OCI-M2 (cell line): ENCODE data around the gene BBS2.

Experiments used
- DNase-seq: peaks from one replicate; lab custom pipeline; 2025; ENCODE audit not compliant: unreplicated experiment; lab: John Stamatoyannopoulos, UW

Gene BBS2

GRCh38 chr16:56519459-56520250 lies at the start of gene BBS2:
TSS of gene BBS2 (minus strand) at chr16:56520024. CDS start at chr16:56519862, 162 bp downstream.
- DNase-seq, result no peak

- no peak for DNase-seq
Measured at GRCh38 chr16:56564793-56565477, 45.1 kb upstream of the BBS2 start, which contains the start of gene MT4. TSS of gene MT4 (plus strand) at chr16:56565073. CDS start at chr16:56565129, 56 bp downstream.

- DNase-seq, result no peak
Measured at GRCh38 chr16:56561126-56561525, 41.3 kb upstream of the BBS2 start.

- DNase-seq, result no peak
Measured at GRCh38 chr16:56560447-56560846, 40.6 kb upstream of the BBS2 start.

GRCh38 chr16:56559109-56559508 lies 39.3 kb upstream of the BBS2 start:
- DNase-seq, result no peak

GRCh38 chr16:56558024-56558747 lies 38.4 kb upstream of the BBS2 start:
- no peak for DNase-seq

- DNase-seq, result no peak
Measured at GRCh38 chr16:56554441-56554840, 34.6 kb upstream of the BBS2 start.

GRCh38 chr16:56551796-56552738 lies 32.2 kb upstream of the BBS2 start:
- no peak for DNase-seq

- no peak for DNase-seq
Measured at GRCh38 chr16:56549744-56550385, 30.0 kb upstream of the BBS2 start.

- no peak for DNase-seq
Measured at GRCh38 chr16:56549161-56549560, 29.3 kb upstream of the BBS2 start.

- no peak for DNase-seq
Measured at GRCh38 chr16:56547949-56548567, 28.2 kb upstream of the BBS2 start.

GRCh38 chr16:56547120-56547948 lies 27.5 kb upstream of the BBS2 start:
- DNase-seq, result no peak

GRCh38 chr16:56542039-56542438 lies 22.2 kb upstream of the BBS2 start:
- no peak for DNase-seq

GRCh38 chr16:56539656-56540055 lies 19.8 kb upstream of the BBS2 start:
- DNase-seq, result no peak

GRCh38 chr16:56538331-56538730 lies 18.5 kb upstream of the BBS2 start:
- DNase-seq, result no peak

- DNase-seq, result no peak
Measured at GRCh38 chr16:56534847-56535383, 15.1 kb upstream of the BBS2 start.

- no peak for DNase-seq
Measured at GRCh38 chr16:56532714-56533113, 12.9 kb upstream of the BBS2 start.

- DNase-seq, result no peak
Measured at GRCh38 chr16:56530872-56531271, 11.0 kb upstream of the BBS2 start.

- DNase-seq, result no peak
Measured at GRCh38 chr16:56525236-56525635, 5.4 kb upstream of the BBS2 start.
